Measurements from ENCODE around the gene CAMK1. TPM values are rescaled to one million over a fixed set of nuclear protein-coding genes. Genes with fewer than 3 reads are reported as not detected.
"Not testable (repeated sequence)": the region's sequence is repeated elsewhere in the genome, so short reads cannot be mapped to it uniquely, and the experiment has no call there.

The CAMK1 gene
- total and polyA plus RNA-seq, 9 donors = 12.3 to 22.0 (median 17.4) TPM

GRCh38 chr3:9777694-9778021 lies 7.9 kb upstream of the CAMK1 start:
- Histone ChIP-seq H3K9me3 (replicated peaks; ENCODE audit: control insufficient read depth, low read depth, low read length) (no peaks in the 10 kb centered on the region), H3K36me3 (ENCODE audit: control insufficient read depth, insufficient read depth, low read length) (peaks cover 24% of the 10 kb centered on the region), H3K27me3 (ENCODE audit: control insufficient read depth, insufficient read depth, low read length) (no peaks in the 10 kb centered on the region), H3K4me3 (ENCODE audit: low read length) (no peak overlapping the region), H3K4me1 (ENCODE audit: control insufficient read depth, insufficient read depth, low read length) (peaks cover 12% of the 10 kb centered on the region), H3K27ac (ENCODE audit: low read length) (no peak overlapping the region)
- no CpG with 5 or more reads among the region's 1 CpG for WGBS (ENCODE audit: insufficient coverage)
- DNase-seq = no peak

- no peak overlapping the region for H3K27ac ChIP-seq (ENCODE audit: low read length)
- DNase-seq = no peak
- WGBS (ENCODE audit: insufficient coverage) = 67% methylated on average over 2 of the region's 5 CpGs
- H3K36me3 ChIP-seq (ENCODE audit: control insufficient read depth, insufficient read depth, low read length) = peaks cover 21% of the 10 kb centered on the region
- no peaks in the 10 kb centered on the region for H3K27me3 ChIP-seq (ENCODE audit: control insufficient read depth, insufficient read depth, low read length)
- H3K4me1 ChIP-seq (ENCODE audit: control insufficient read depth, insufficient read depth, low read length) = peaks cover 12% of the 10 kb centered on the region
- H3K9me3 ChIP-seq (replicated peaks; ENCODE audit: control insufficient read depth, low read depth, low read length) = no peaks in the 10 kb centered on the region
- H3K4me3 ChIP-seq (ENCODE audit: low read length) = no peak overlapping the region
Measured at GRCh38 chr3:9776896-9777693, 7.3 kb upstream of the CAMK1 start.

- H3K4me1 ChIP-seq (ENCODE audit: control insufficient read depth, insufficient read depth, low read length) = peaks cover 33% of the 10 kb centered on the region
- DNase-seq; H3K9me3 ChIP-seq (replicated peaks; ENCODE audit: control insufficient read depth, low read depth, low read length); H3K27me3 ChIP-seq (ENCODE audit: control insufficient read depth, insufficient read depth, low read length); H3K27ac ChIP-seq (ENCODE audit: low read length); H3K36me3 ChIP-seq (ENCODE audit: control insufficient read depth, insufficient read depth, low read length); H3K4me3 ChIP-seq (ENCODE audit: low read length): not testable (repeated sequence)
- no CpG with 5 or more reads among the region's 2 CpGs for WGBS (ENCODE audit: insufficient coverage)
Measured at GRCh38 chr3:9771007-9771406, 1.3 kb upstream of the CAMK1 start.

- H3K9me3 ChIP-seq (replicated peaks; ENCODE audit: control insufficient read depth, low read depth, low read length) = no peaks in the 10 kb centered on the region
- WGBS (ENCODE audit: insufficient coverage) = 10% methylated on average over 11 of the region's 15 CpGs
- peaks cover 11% of the 10 kb centered on the region for H3K36me3 ChIP-seq (ENCODE audit: control insufficient read depth, insufficient read depth, low read length)
- H3K27me3 ChIP-seq (ENCODE audit: control insufficient read depth, insufficient read depth, low read length) = no peaks in the 10 kb centered on the region
- H3K4me3 ChIP-seq (ENCODE audit: low read length) = peak overlapping the region; percentile 66
- H3K4me1 ChIP-seq (ENCODE audit: control insufficient read depth, insufficient read depth, low read length) = peaks cover 33% of the 10 kb centered on the region
- peak; percentile 88 for DNase-seq
- peak overlapping the region; percentile 43 for H3K27ac ChIP-seq (ENCODE audit: low read length)
Measured at GRCh38 chr3:9770276-9770812, 597 bp upstream of the CAMK1 start.

GRCh38 chr3:9769012-9769411 lies 735 bp downstream of the CAMK1 start:
- Histone ChIP-seq H3K4me1 (ENCODE audit: control insufficient read depth, insufficient read depth, low read length) (peaks cover 33% of the 10 kb centered on the region), H3K9me3 (replicated peaks; ENCODE audit: control insufficient read depth, low read depth, low read length) (no peaks in the 10 kb centered on the region), H3K36me3 (ENCODE audit: control insufficient read depth, insufficient read depth, low read length) (peaks cover 15% of the 10 kb centered on the region), H3K27ac (ENCODE audit: low read length) (peak overlapping the region; percentile 60), H3K27me3 (ENCODE audit: control insufficient read depth, insufficient read depth, low read length) (no peaks in the 10 kb centered on the region), H3K4me3 (ENCODE audit: low read length) (peak overlapping the region; percentile 66)
- DNase-seq = no peak
- WGBS (ENCODE audit: insufficient coverage) = 64% methylated on average over 5 of the region's 5 CpGs

- peak; percentile 68 for DNase-seq
- peaks cover 20% of the 10 kb centered on the region for H3K36me3 ChIP-seq (ENCODE audit: control insufficient read depth, insufficient read depth, low read length)
- no peaks in the 10 kb centered on the region for H3K27me3 ChIP-seq (ENCODE audit: control insufficient read depth, insufficient read depth, low read length)
- no peaks in the 10 kb centered on the region for H3K9me3 ChIP-seq (replicated peaks; ENCODE audit: control insufficient read depth, low read depth, low read length)
- H3K4me1 ChIP-seq (ENCODE audit: control insufficient read depth, insufficient read depth, low read length) = peaks cover 33% of the 10 kb centered on the region
- 55% methylated on average over 4 of the region's 6 CpGs for WGBS (ENCODE audit: insufficient coverage)
- H3K4me3 ChIP-seq (ENCODE audit: low read length) = no peak overlapping the region
- H3K27ac ChIP-seq (ENCODE audit: low read length) = no peak overlapping the region
Measured at GRCh38 chr3:9768141-9768775, 1.5 kb downstream of the CAMK1 start.

- Histone ChIP-seq H3K9me3 (replicated peaks; ENCODE audit: control insufficient read depth, low read depth, low read length) (no peaks in the 10 kb centered on the region), H3K36me3 (ENCODE audit: control insufficient read depth, insufficient read depth, low read length) (peaks cover 28% of the 10 kb centered on the region), H3K27me3 (ENCODE audit: control insufficient read depth, insufficient read depth, low read length) (no peaks in the 10 kb centered on the region), H3K27ac (ENCODE audit: low read length) (no peak overlapping the region), H3K4me3 (ENCODE audit: low read length) (no peak overlapping the region), H3K4me1 (ENCODE audit: control insufficient read depth, insufficient read depth, low read length) (peaks cover 33% of the 10 kb centered on the region)
- WGBS (ENCODE audit: insufficient coverage) = 42% methylated on average over 5 of the region's 7 CpGs
- DNase-seq = no peak
Measured at GRCh38 chr3:9767418-9767817, 2.3 kb downstream of the CAMK1 start.

GRCh38 chr3:9765865-9766264 lies 3.9 kb downstream of the CAMK1 start:
- no peaks in the 10 kb centered on the region for H3K9me3 ChIP-seq (replicated peaks; ENCODE audit: control insufficient read depth, low read depth, low read length)
- no peak overlapping the region for H3K27ac ChIP-seq (ENCODE audit: low read length)
- no peak for DNase-seq
- no peak overlapping the region for H3K4me3 ChIP-seq (ENCODE audit: low read length)
- 71% methylated on average over 4 of the region's 4 CpGs for WGBS (ENCODE audit: insufficient coverage)
- H3K36me3 ChIP-seq (ENCODE audit: control insufficient read depth, insufficient read depth, low read length) = peaks cover 37% of the 10 kb centered on the region
- H3K4me1 ChIP-seq (ENCODE audit: control insufficient read depth, insufficient read depth, low read length) = peaks cover 33% of the 10 kb centered on the region
- no peaks in the 10 kb centered on the region for H3K27me3 ChIP-seq (ENCODE audit: control insufficient read depth, insufficient read depth, low read length)

GRCh38 chr3:9762871-9763270 lies 6.9 kb downstream of the CAMK1 start:
- Histone ChIP-seq H3K4me3 (ENCODE audit: low read length) (no peak overlapping the region), H3K27ac (ENCODE audit: low read length) (no peak overlapping the region), H3K4me1 (ENCODE audit: control insufficient read depth, insufficient read depth, low read length) (peaks cover 9% of the 10 kb centered on the region), H3K36me3 (ENCODE audit: control insufficient read depth, insufficient read depth, low read length) (peaks cover 62% of the 10 kb centered on the region), H3K9me3 (replicated peaks; ENCODE audit: control insufficient read depth, low read depth, low read length) (no peaks in the 10 kb centered on the region), H3K27me3 (ENCODE audit: control insufficient read depth, insufficient read depth, low read length) (no peaks in the 10 kb centered on the region)
- DNase-seq = no peak
- WGBS (ENCODE audit: insufficient coverage) = 93% methylated on average over 3 of the region's 8 CpGs

- no CpG with 5 or more reads among the region's 5 CpGs for WGBS (ENCODE audit: insufficient coverage)
- DNase-seq = no peak
- Histone ChIP-seq H3K27ac (ENCODE audit: low read length) (no peak overlapping the region), H3K4me1 (ENCODE audit: control insufficient read depth, insufficient read depth, low read length) (peaks cover 2% of the 10 kb centered on the region), H3K4me3 (ENCODE audit: low read length) (no peak overlapping the region), H3K9me3 (replicated peaks; ENCODE audit: control insufficient read depth, low read depth, low read length) (no peaks in the 10 kb centered on the region), H3K36me3 (ENCODE audit: control insufficient read depth, insufficient read depth, low read length) (peaks cover 66% of the 10 kb centered on the region), H3K27me3 (ENCODE audit: control insufficient read depth, insufficient read depth, low read length) (no peaks in the 10 kb centered on the region)
Measured at GRCh38 chr3:9761919-9762318, 7.8 kb downstream of the CAMK1 start.

All from muscle of leg (tissue), 11 donors.